ENCODE measurements around the gene SRXN1. TPM values are rescaled to one million over a fixed set of nuclear protein-coding genes. Genes with fewer than 3 reads are reported as not detected.

The SRXN1 gene
- total and polyA plus RNA-seq, 2 donors (not counting 1 experiment from before 2014, with no cell fraction given), result 50.5 to 91.2 TPM

DNA sequence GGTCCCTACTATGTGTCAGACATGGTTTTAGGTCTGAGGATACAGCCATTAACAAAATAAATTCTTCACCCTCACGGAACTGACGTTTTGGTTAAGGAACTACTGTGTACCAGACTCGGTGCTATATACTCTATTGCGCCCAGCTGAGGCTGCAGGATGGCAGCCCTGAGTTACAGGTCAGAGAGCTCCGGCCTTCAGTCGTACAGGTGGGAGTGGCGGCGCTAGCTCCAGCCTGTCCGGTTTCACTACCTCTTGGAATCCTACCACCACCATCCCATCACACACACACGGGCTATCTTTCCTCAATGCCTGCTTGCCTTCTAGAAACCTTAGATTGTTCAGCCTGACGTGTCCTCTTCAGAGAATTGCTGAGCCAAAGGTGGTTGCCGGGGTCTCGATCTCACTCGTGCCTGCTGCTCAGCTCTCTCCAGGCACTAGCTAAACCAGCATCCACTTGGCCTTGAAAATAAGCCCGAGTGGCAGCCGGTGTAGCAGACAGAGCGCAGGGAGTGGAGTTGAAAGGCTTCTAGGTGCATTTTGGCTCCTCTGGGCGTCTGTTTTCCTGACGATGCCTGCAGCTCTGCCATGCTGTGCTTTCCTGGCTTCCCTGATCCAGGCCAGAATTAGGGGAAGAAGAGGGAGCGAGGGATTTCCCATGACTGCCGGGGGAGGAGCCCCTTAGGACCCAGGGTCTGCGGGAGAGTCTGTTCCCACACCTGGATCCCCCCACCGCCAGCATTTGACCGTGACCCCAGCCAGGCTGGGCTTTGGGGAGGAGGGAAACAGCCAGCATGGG is 41.8 kb downstream of the SRXN1 start:
- TF ChIP-seq, protein P1, sequence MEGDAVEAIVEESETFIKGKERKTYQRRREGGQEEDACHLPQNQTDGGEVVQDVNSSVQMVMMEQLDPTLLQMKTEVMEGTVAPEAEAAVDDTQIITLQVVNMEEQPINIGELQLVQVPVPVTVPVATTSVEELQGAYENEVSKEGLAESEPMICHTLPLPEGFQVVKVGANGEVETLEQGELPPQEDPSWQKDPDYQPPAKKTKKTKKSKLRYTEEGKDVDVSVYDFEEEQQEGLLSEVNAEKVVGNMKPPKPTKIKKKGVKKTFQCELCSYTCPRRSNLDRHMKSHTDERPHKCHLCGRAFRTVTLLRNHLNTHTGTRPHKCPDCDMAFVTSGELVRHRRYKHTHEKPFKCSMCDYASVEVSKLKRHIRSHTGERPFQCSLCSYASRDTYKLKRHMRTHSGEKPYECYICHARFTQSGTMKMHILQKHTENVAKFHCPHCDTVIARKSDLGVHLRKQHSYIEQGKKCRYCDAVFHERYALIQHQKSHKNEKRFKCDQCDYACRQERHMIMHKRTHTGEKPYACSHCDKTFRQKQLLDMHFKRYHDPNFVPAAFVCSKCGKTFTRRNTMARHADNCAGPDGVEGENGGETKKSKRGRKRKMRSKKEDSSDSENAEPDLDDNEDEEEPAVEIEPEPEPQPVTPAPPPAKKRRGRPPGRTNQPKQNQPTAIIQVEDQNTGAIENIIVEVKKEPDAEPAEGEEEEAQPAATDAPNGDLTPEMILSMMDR (conservative IDR thresholded peaks at IDR 0.05 in 1 of 2, IDR thresholded peaks at IDR 0.05 in 1 of 2; ENCODE audit: low read depth in 1 of 2, low read length in 2 of 2), result no peak
- TF ChIP-seq EZH2 (IDR thresholded peaks at IDR 0.05; ENCODE audit: low read length, missing control alignments), result no peak
- no peak for DNase-seq (ENCODE audit: low read depth in 2 of 2)
- H2AFZ ChIP-seq (ENCODE audit: low read length), result no peak overlapping the region
- no peaks in the 10 kb centered on the region for H3K9me3 ChIP-seq (ENCODE audit: control insufficient read depth, insufficient read depth, low read depth, low read length)
- H3K79me2 ChIP-seq (ENCODE audit: control insufficient read depth, insufficient read depth, low read length), result no peaks in the 10 kb centered on the region
- H4K20me1 ChIP-seq (ENCODE audit: control insufficient read depth, extremely low read depth, insufficient read depth, low read length), result no peaks in the 10 kb centered on the region
- no peak overlapping the region for H3K4me2 ChIP-seq (ENCODE audit: extremely low read depth, insufficient read depth, low read length)
- no peak overlapping the region for H3K27ac ChIP-seq (ENCODE audit: insufficient read depth, low read length)
- peaks cover 40% of the 10 kb centered on the region for H3K27me3 ChIP-seq (ENCODE audit: control insufficient read depth, insufficient read depth, low read length)
- H3K4me3 ChIP-seq (replicated peaks in 1 of 4; ENCODE audit: control extremely low read depth in 1 of 4, insufficient read depth in 1 of 4, low read depth in 3 of 4, low read length in 4 of 4), result no peak overlapping the region
- no peaks in the 10 kb centered on the region for H3K36me3 ChIP-seq (ENCODE audit: control insufficient read depth, insufficient read depth, low read length)
- no peaks in the 10 kb centered on the region for H3K4me1 ChIP-seq (ENCODE audit: control insufficient read depth, extremely low read depth, insufficient read depth, low read length)
- H3K9ac ChIP-seq (ENCODE audit: insufficient read depth, low read length), result no peak overlapping the region

DNA sequence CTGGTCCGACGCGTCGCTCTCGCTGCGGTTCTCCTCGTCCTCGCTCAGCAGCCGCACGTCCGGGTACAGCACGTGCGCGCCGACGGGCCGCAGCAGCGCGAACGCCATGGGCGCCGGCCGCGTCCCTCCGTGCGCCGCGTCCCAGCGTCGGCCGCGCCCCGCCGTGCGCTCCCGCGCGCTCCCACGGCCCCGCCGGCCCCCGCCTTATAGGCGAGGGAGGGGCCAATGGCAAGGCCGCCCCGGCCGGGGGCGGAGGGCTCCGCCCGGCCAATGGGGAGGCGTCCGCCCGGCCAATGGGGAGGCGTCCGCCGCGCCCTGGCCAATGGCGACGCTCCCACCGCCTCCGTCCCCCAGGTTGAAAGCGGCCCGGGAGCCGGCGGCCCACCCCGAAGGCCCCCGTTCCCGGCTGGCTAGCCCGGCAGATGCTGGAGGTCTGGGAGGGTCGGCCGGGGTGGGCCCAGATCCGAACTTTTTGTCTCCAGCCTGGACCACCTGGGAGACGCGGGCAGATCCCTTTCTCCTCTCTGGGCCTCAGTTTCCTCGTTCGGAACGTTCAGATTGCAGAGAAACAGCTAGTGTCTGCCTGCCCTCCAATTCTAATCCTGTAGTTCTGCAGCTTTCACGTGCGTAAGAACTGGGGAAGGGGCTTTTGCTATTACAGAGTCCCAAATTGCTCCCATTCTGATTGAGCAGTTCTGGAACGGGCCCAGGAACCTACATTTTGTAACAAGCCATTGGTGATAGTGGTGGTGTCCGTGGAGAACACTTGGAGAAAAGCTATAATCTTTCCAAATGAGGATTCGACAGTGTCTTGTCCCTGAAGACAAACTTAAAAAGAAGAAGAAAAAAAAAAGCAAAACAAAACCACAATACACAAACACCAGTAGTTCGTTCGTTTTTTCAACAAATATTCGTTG is 42.6 kb downstream of the SRXN1 start, which contains the start of gene TCF15:
Gene TCF15 (minus strand): TSS at position 180 of the 917 bp plus-strand sequence. CDS start 72 bp downstream, at position 108.
- Histone ChIP-seq H3K79me2 (ENCODE audit: control insufficient read depth, insufficient read depth, low read length) (no peaks in the 10 kb centered on the region), H3K4me2 (ENCODE audit: extremely low read depth, insufficient read depth, low read length) (no peak within 1 kb of the TSS), H3K9me3 (ENCODE audit: control insufficient read depth, insufficient read depth, low read depth, low read length) (no peaks in the 10 kb centered on the region), H3K4me3 (replicated peaks in 1 of 4; ENCODE audit: control extremely low read depth in 1 of 4, insufficient read depth in 1 of 4, low read depth in 3 of 4, low read length in 4 of 4) (no peak within 1 kb of the TSS), H4K20me1 (ENCODE audit: control insufficient read depth, extremely low read depth, insufficient read depth, low read length) (no peaks in the 10 kb centered on the region), H2AFZ (ENCODE audit: low read length) (no peak within 1 kb of the TSS), H3K36me3 (ENCODE audit: control insufficient read depth, insufficient read depth, low read length) (no peaks in the 10 kb centered on the region), H3K4me1 (ENCODE audit: control insufficient read depth, extremely low read depth, insufficient read depth, low read length) (no peaks in the 10 kb centered on the region), H3K27me3 (ENCODE audit: control insufficient read depth, insufficient read depth, low read length) (peaks cover 41% of the 10 kb centered on the region), H3K9ac (ENCODE audit: insufficient read depth, low read length) (no peak within 1 kb of the TSS), H3K27ac (ENCODE audit: insufficient read depth, low read length) (no peak within 1 kb of the TSS)
- peak; percentile 59 for TF ChIP-seq EZH2 (IDR thresholded peaks at IDR 0.05; ENCODE audit: low read length, missing control alignments)
- TF ChIP-seq, protein P1 (conservative IDR thresholded peaks at IDR 0.05 in 1 of 2, IDR thresholded peaks at IDR 0.05 in 1 of 2; ENCODE audit: low read depth in 1 of 2, low read length in 2 of 2), result no peak
- peak in 1 of 2 donors; percentile 19 for DNase-seq (ENCODE audit: low read depth in 2 of 2)

DNA sequence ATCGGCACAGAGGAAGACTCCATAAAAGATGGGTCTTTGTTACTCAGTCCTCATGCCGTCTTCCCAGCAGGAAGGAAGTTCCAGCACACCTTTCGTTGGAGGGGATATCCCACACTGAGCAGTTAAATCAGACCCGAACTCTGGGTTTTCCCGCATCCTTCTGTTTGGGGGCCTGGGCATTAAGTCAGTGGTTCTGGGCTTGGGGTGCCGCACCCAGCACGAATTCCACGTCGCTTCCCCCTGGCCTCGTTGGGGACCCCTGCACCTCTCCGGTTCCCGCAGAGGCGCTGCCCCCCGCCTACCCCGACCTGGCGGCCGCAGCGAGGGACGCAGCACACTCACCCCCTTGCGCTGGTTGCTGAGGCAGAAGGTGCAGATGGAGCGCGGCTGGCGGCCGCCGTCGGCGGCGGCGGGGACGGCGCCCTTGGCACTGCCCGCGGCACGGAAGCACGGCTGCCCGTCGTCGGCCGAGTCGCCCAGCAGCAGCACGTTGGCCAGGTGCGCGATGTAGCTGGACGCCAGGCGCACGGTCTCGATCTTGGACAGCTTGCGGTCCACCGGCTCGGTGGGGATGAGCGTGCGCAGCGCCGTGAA is 43.5 kb downstream of the SRXN1 start:
- H3K4me3 ChIP-seq (replicated peaks in 1 of 4; ENCODE audit: control extremely low read depth in 1 of 4, insufficient read depth in 1 of 4, low read depth in 3 of 4, low read length in 4 of 4), result no peak overlapping the region
- no peaks in the 10 kb centered on the region for H3K9me3 ChIP-seq (ENCODE audit: control insufficient read depth, insufficient read depth, low read depth, low read length)
- no peak overlapping the region for H3K9ac ChIP-seq (ENCODE audit: insufficient read depth, low read length)
- peaks cover 44% of the 10 kb centered on the region for H3K27me3 ChIP-seq (ENCODE audit: control insufficient read depth, insufficient read depth, low read length)
- H3K4me2 ChIP-seq (ENCODE audit: extremely low read depth, insufficient read depth, low read length), result no peak overlapping the region
- no peaks in the 10 kb centered on the region for H3K79me2 ChIP-seq (ENCODE audit: control insufficient read depth, insufficient read depth, low read length)
- H3K36me3 ChIP-seq (ENCODE audit: control insufficient read depth, insufficient read depth, low read length), result no peaks in the 10 kb centered on the region
- no peaks in the 10 kb centered on the region for H3K4me1 ChIP-seq (ENCODE audit: control insufficient read depth, extremely low read depth, insufficient read depth, low read length)
- H4K20me1 ChIP-seq (ENCODE audit: control insufficient read depth, extremely low read depth, insufficient read depth, low read length), result no peaks in the 10 kb centered on the region
- H3K27ac ChIP-seq (ENCODE audit: insufficient read depth, low read length), result no peak overlapping the region
- peak; percentile 90 for TF ChIP-seq EZH2 (IDR thresholded peaks at IDR 0.05; ENCODE audit: low read length, missing control alignments)
- TF ChIP-seq, protein P1 (conservative IDR thresholded peaks at IDR 0.05 in 1 of 2, IDR thresholded peaks at IDR 0.05 in 1 of 2; ENCODE audit: low read depth in 1 of 2, low read length in 2 of 2), result no peak
- no peak for DNase-seq (ENCODE audit: low read depth in 2 of 2)
- no peak overlapping the region for H2AFZ ChIP-seq (ENCODE audit: low read length)
